T-helper 1 cell treated with Interleukin-12 subunit alpha and Interleukin-12 subunit beta and Interleukin-4 antibody, amounts not matched to agents 30 μg/mL and 1 μg/mL, for 36 hours (primary cell): ENCODE measurements around the gene CIAO2A.
"Not testable (repeated sequence)": the region's sequence is repeated elsewhere in the genome, so short reads cannot be mapped to it uniquely, and the experiment has no call there.

Experiments used
- H3K27ac Mint-ChIP-seq: one replicate; pipeline ENCODE4 v1.8.0; 2021; ENCODE audit warnings: mild to moderate bottlenecking, mixed read lengths
- H3K27me3 Mint-ChIP-seq: one replicate; pipeline ENCODE4 v1.8.0; 2021; ENCODE audit warnings: low read depth, mixed read lengths
- H3K36me3 Mint-ChIP-seq: one replicate; pipeline ENCODE4 v1.8.0; 2021; ENCODE audit warnings: low read depth, mixed read lengths
- H3K4me1 Mint-ChIP-seq: one replicate; pipeline ENCODE4 v1.8.0; 2021; ENCODE audit warnings: low read depth, mixed read lengths
- H3K4me3 Mint-ChIP-seq: one replicate; pipeline ENCODE4 v1.8.0; 2021; ENCODE audit warnings: mild to moderate bottlenecking, moderate library complexity, mixed read lengths
- H3K9me3 Mint-ChIP-seq: one replicate; pipeline ENCODE4 v1.8.0; 2021; ENCODE audit warnings: mixed read lengths

CIAO2A gene

GRCh38 chr15:64122936-64123351 is 29.3 kb upstream of the CIAO2A start:
- no peak overlapping the region for H3K27ac Mint-ChIP-seq
- no peaks in the 10 kb centered on the region for H3K27me3 Mint-ChIP-seq
- no peaks in the 10 kb centered on the region for H3K9me3 Mint-ChIP-seq
- H3K4me3 Mint-ChIP-seq: no peak overlapping the region
- peaks cover 38% of the 10 kb centered on the region for H3K36me3 Mint-ChIP-seq
- peaks cover 3% of the 10 kb centered on the region for H3K4me1 Mint-ChIP-seq

DNA sequence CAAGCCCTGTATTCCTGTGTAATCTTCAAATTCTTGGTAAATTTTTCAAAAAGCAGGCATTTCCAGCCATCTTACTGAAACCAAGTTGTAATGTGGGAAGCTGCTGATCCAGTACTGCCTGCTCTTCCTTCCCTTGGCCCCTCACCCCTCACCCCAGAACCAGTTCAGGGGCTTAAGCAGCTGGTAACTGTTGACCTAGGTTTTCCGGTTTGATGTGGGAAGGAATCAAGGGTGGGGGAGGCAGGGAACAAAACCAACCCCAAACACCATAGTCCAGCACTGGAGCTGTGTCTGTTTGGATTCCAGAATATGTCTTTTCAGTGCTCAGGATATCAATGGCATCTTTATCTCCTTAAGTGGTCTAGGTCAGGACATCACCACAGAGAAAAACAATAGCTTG is 28.8 kb upstream of the CIAO2A start:
- no peak overlapping the region for H3K27ac Mint-ChIP-seq
- no peaks in the 10 kb centered on the region for H3K4me1 Mint-ChIP-seq
- H3K9me3 Mint-ChIP-seq: no peaks in the 10 kb centered on the region
- no peak overlapping the region for H3K4me3 Mint-ChIP-seq
- H3K36me3 Mint-ChIP-seq: peaks cover 36% of the 10 kb centered on the region
- no peaks in the 10 kb centered on the region for H3K27me3 Mint-ChIP-seq

GRCh38 chr15:64121614-64122013 is 28.0 kb upstream of the CIAO2A start:
- Mint-ChIP-seq H3K4me1 (no peaks in the 10 kb centered on the region), H3K4me3 (no peak overlapping the region), H3K27me3 (no peaks in the 10 kb centered on the region), H3K27ac (no peak overlapping the region), H3K36me3 (peaks cover 32% of the 10 kb centered on the region), H3K9me3 (no peaks in the 10 kb centered on the region)

DNA sequence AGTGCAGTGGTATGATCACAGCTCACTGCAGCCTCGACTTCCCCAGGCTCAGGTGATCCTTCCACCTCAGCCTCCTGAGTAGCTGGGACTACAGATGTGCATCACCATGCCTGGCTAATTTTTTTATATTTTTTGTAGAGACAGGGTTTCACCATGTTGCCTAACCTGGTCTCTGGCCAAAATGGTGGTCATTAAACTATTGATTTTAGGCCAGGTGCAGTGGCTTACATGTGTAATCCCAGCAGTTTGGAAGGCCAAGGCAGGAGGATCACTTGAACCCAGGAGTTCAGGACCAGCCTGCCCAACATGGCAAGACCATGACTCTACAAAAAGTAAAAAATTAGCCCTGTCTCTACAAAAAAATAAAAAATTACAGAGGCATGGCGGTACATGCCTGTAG is 26.7 kb upstream of the CIAO2A start:
- H3K27ac Mint-ChIP-seq, H3K4me1 Mint-ChIP-seq, H3K9me3 Mint-ChIP-seq, H3K4me3 Mint-ChIP-seq, H3K27me3 Mint-ChIP-seq: not testable (repeated sequence)
- H3K36me3 Mint-ChIP-seq: peaks cover 27% of the 10 kb centered on the region

- no peak overlapping the region for H3K4me3 Mint-ChIP-seq
- peaks cover 3% of the 10 kb centered on the region for H3K4me1 Mint-ChIP-seq
- H3K36me3 Mint-ChIP-seq: peaks cover 34% of the 10 kb centered on the region
- H3K27ac Mint-ChIP-seq: no peak overlapping the region
- no peaks in the 10 kb centered on the region for H3K27me3 Mint-ChIP-seq
- no peaks in the 10 kb centered on the region for H3K9me3 Mint-ChIP-seq
These were observed 24.3 kb upstream of the CIAO2A start for GRCh38 chr15:64117759-64118487.

- H3K9me3 Mint-ChIP-seq: no peaks in the 10 kb centered on the region
- no peak overlapping the region for H3K4me3 Mint-ChIP-seq
- peaks cover 24% of the 10 kb centered on the region for H3K4me1 Mint-ChIP-seq
- H3K36me3 Mint-ChIP-seq: peaks cover 25% of the 10 kb centered on the region
- H3K27me3 Mint-ChIP-seq: no peaks in the 10 kb centered on the region
- no peak overlapping the region for H3K27ac Mint-ChIP-seq
These were observed 19.3 kb upstream of the CIAO2A start for GRCh38 chr15:64112904-64113303.

GRCh38 chr15:64112073-64112772 is 18.6 kb upstream of the CIAO2A start:
- no peaks in the 10 kb centered on the region for H3K27me3 Mint-ChIP-seq
- peaks cover 24% of the 10 kb centered on the region for H3K4me1 Mint-ChIP-seq
- H3K4me3 Mint-ChIP-seq: no peak overlapping the region
- H3K27ac Mint-ChIP-seq: no peak overlapping the region
- peaks cover 22% of the 10 kb centered on the region for H3K36me3 Mint-ChIP-seq
- H3K9me3 Mint-ChIP-seq: no peaks in the 10 kb centered on the region

- Mint-ChIP-seq H3K4me1 (peaks cover 24% of the 10 kb centered on the region), H3K4me3 (no peak overlapping the region), H3K36me3 (peaks cover 21% of the 10 kb centered on the region), H3K27ac (no peak overlapping the region), H3K27me3 (no peaks in the 10 kb centered on the region), H3K9me3 (no peaks in the 10 kb centered on the region)
These were observed 18.0 kb upstream of the CIAO2A start for GRCh38 chr15:64111679-64112050.

- H3K27me3 Mint-ChIP-seq: no peaks in the 10 kb centered on the region
- H3K9me3 Mint-ChIP-seq: no peaks in the 10 kb centered on the region
- peaks cover 24% of the 10 kb centered on the region for H3K4me1 Mint-ChIP-seq
- no peak overlapping the region for H3K4me3 Mint-ChIP-seq
- peak overlapping the region; percentile 67 for H3K27ac Mint-ChIP-seq
- H3K36me3 Mint-ChIP-seq: peaks cover 21% of the 10 kb centered on the region
These were observed 17.5 kb upstream of the CIAO2A start for GRCh38 chr15:64110950-64111678.

GRCh38 chr15:64110108-64110701 is 16.6 kb upstream of the CIAO2A start:
- not testable (repeated sequence) for H3K9me3 Mint-ChIP-seq, H3K4me3 Mint-ChIP-seq, H3K27me3 Mint-ChIP-seq
- peak overlapping the region; percentile 23 for H3K27ac Mint-ChIP-seq
- H3K4me1 Mint-ChIP-seq: peaks cover 24% of the 10 kb centered on the region
- peaks cover 21% of the 10 kb centered on the region for H3K36me3 Mint-ChIP-seq

DNA sequence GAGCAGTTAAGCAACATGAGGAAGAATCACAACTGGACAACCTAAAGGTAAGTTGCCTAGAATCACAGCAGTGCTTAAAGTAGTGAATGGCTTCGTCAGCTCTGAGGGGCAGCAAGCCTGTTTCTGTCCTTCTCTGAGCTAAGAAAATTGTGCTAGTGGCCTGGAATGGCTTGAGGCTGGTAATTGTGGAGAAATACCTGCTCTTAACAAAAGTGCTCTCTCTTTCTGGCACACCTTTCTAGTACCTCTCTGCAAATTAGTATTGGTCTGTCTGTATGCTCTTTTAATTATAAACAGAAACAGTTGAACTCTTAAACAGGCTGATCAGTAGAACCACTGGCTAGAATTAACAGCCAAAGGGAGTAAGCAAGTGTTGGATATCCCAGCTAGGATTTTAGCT is 13.7 kb upstream of the CIAO2A start:
- H3K4me1 Mint-ChIP-seq: peaks cover 23% of the 10 kb centered on the region
- H3K27me3 Mint-ChIP-seq: no peaks in the 10 kb centered on the region
- H3K4me3 Mint-ChIP-seq: no peak overlapping the region
- peaks cover 3% of the 10 kb centered on the region for H3K36me3 Mint-ChIP-seq
- no peaks in the 10 kb centered on the region for H3K9me3 Mint-ChIP-seq
- no peak overlapping the region for H3K27ac Mint-ChIP-seq

DNA sequence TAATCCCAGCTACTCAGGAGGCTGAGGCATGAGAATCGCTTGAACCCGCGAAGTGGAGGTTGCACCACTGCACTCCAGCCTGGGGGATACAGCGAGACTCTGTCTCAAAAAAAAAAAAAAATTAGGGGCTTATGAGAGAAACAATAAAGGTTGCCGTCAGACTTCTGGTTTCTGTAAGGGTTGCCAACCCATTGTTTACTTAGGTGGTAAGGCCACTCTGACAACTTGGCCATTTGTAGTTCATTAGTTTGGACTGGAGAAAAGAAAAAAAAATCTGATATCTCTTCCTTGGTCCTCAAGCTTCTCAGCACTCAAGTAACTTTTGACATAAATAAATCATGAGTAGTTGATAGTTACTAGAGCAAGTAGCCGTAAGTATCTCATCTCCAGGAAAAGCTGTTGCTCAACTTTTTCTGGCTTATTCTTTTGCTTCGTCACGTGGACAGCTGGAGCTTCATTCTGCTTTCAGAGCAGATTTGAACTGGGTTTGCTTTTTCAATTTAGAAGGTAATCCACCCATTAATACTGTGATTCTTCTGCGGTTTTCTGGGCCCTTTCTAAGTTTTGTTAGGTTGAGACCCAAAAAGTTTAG is 11.6 kb upstream of the CIAO2A start:
- Mint-ChIP-seq H3K27ac (no peak overlapping the region), H3K27me3 (no peaks in the 10 kb centered on the region), H3K36me3 (peaks cover 5% of the 10 kb centered on the region), H3K4me3 (no peak overlapping the region), H3K9me3 (no peaks in the 10 kb centered on the region), H3K4me1 (peaks cover 12% of the 10 kb centered on the region)

- peaks cover 7% of the 10 kb centered on the region for H3K36me3 Mint-ChIP-seq
- no peak overlapping the region for H3K27ac Mint-ChIP-seq
- peaks cover 16% of the 10 kb centered on the region for H3K4me1 Mint-ChIP-seq
- H3K4me3 Mint-ChIP-seq: no peak overlapping the region
- H3K9me3 Mint-ChIP-seq: no peaks in the 10 kb centered on the region
- H3K27me3 Mint-ChIP-seq: no peaks in the 10 kb centered on the region
These were observed 8.9 kb upstream of the CIAO2A start for GRCh38 chr15:64102497-64102896.

- peaks cover 7% of the 10 kb centered on the region for H3K36me3 Mint-ChIP-seq
- no peaks in the 10 kb centered on the region for H3K27me3 Mint-ChIP-seq
- H3K4me1 Mint-ChIP-seq: peaks cover 25% of the 10 kb centered on the region
- H3K4me3 Mint-ChIP-seq: no peak overlapping the region
- no peaks in the 10 kb centered on the region for H3K9me3 Mint-ChIP-seq
- no peak overlapping the region for H3K27ac Mint-ChIP-seq
These were observed 7.3 kb upstream of the CIAO2A start for GRCh38 chr15:64100958-64101357.
